Ascending aorta (tissue), 2 donors: Measurements from ENCODE around the gene ENO2. TPM values are rescaled to one million over a fixed set of nuclear protein-coding genes. Genes with fewer than 3 reads are reported as not detected.
"Not testable (repeated sequence)": the region's sequence is repeated elsewhere in the genome, so short reads cannot be mapped to it uniquely, and the experiment has no call there.

Source experiments
- DNase-seq, 2 donors: peaks; one replicate each; pipeline ENCODE4 v3.0.0-alpha.2; 2019; ENCODE audit warnings: low spot score in 2 of 2
- H3K27ac ChIP-seq, 2 donors: fragments of 200-600 bp; sonication (generic); one replicate each; pipeline ENCODE4 v1.5.1; 2016 to 2017; ENCODE audit warnings: mild to moderate bottlenecking in 1 of 2
- H3K27me3 ChIP-seq: fragments of 200-600 bp; sonication (generic); one replicate; pipeline ENCODE4 v1.5.1; 2017
- H3K36me3 ChIP-seq, 2 donors: fragments of 200-600 bp; sonication (generic); one replicate each; pipeline ENCODE4 v1.5.1; 2016
- H3K4me1 ChIP-seq, 2 donors: fragments of 200-600 bp; sonication (generic); one replicate each; pipeline ENCODE4 v1.5.1; 2016 to 2017; ENCODE audit warnings: mild to moderate bottlenecking in 1 of 2
- H3K4me3 ChIP-seq, 2 donors: fragments of 200-600 bp; sonication (generic); one replicate each; pipeline ENCODE4 v1.5.1; 2016 to 2017; ENCODE audit warnings: mild to moderate bottlenecking in 1 of 2
- H3K9me3 ChIP-seq, 2 donors: fragments of 200-600 bp; sonication (generic); one replicate each; pipeline ENCODE4 v1.5.1; 2016
- intact Hi-C: fragments of 100-400 bp; cut with DNase I; formaldehyde crosslinking; loops from one replicate; pipeline ENCODE4 v1.15.1; 2023
- total RNA-seq: library from RNA; depleted of rRNA; stranded (reverse); fragments of >200 nt; gene quantifications from one replicate; pipeline ENCODE4 v1.1.0, GENCODE V29; 2016
- TF ChIP-seq, protein P1 (sequence below), 3 experiments: fragments of 200-600 bp in 2 of 3; fragments of 450-650 bp in 1 of 3; sonication (generic) in 2 of 3; IDR thresholded peaks; one replicate each; pipeline ENCODE4 v1.5.1; 2016 to 2019; ENCODE audit warnings: antibody characterized with exemption in 3 of 3, mild to moderate bottlenecking in 1 of 3, moderate library complexity in 1 of 3

Gene ENO2
- total RNA-seq, 1 donor from 2014 or later = 30.3 TPM

DNA sequence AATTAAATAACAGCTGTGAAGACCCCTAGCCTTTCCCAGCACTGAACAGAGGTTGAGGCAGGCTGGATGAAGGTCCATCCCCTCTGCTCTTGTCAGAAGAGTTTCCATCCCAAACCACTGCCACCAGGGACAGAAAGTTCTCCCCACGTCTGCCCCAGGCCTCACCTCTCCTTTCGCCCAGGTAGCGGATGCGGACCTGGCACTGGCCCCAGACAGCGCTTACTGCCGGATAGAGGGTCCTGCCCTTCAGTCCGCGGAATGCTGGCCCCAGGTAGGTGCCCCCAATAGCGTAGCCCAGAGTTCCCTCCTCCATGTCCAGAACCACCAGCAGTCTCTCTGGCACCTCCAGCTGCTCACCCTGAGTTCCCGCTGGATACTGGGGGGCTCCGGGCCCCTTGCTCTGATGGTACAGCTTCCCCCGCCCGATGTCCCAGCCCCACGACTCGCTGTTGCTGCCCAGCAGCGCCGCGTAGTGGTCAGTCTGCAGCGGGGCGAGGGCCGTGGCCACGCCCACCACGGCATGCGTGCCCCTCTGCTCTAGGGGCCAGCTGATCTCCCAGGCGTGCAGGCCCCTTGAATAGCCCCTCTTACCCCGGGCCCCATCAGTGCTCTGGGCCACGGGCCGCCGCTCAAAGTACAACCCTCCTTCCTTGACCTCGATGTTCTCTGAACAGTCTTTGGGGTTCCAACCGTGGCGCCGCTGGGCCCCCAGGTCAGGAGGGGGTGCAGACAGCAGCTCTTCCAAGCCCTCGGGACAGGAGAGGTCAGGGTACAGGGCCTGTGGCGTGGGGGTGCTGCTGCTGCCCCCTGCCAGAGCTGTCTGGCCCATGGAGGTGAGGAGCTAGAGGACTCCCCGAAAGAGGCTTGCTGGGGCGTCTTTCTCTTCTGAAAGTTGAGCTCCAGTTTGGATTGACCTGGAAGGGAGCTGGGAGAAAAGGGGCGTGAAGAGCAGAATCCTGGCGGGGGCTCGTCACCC lies 42.0 kb upstream of the ENO2 start:
- intact Hi-C loops = loop anchor here (1.0 to 5.0 kb wide), 5 partner anchors 19 to 235 kb away; partner anchors contain the start of genes C1RL, CDCA3, LRRC23 and RNU7-1
- Histone ChIP-seq H3K27me3 (no peaks in the 10 kb centered on the region), H3K9me3 (no peaks in the 10 kb centered on the region), H3K27ac (peak overlapping the region; percentile 85 to 92), H3K4me3 (peak overlapping the region; percentile 82 to 90), H3K36me3 (peaks cover 17 to 19% of the 10 kb centered on the region in 2 donors), H3K4me1 (peaks cover 14 to 30% of the 10 kb centered on the region in 2 donors)
- TF ChIP-seq, protein P1, sequence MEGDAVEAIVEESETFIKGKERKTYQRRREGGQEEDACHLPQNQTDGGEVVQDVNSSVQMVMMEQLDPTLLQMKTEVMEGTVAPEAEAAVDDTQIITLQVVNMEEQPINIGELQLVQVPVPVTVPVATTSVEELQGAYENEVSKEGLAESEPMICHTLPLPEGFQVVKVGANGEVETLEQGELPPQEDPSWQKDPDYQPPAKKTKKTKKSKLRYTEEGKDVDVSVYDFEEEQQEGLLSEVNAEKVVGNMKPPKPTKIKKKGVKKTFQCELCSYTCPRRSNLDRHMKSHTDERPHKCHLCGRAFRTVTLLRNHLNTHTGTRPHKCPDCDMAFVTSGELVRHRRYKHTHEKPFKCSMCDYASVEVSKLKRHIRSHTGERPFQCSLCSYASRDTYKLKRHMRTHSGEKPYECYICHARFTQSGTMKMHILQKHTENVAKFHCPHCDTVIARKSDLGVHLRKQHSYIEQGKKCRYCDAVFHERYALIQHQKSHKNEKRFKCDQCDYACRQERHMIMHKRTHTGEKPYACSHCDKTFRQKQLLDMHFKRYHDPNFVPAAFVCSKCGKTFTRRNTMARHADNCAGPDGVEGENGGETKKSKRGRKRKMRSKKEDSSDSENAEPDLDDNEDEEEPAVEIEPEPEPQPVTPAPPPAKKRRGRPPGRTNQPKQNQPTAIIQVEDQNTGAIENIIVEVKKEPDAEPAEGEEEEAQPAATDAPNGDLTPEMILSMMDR (IDR thresholded peaks at IDR 0.05) = peak; percentile 90 to 98 (median 97)
- peak in 1 of 2 donors; percentile 92 for DNase-seq

DNA sequence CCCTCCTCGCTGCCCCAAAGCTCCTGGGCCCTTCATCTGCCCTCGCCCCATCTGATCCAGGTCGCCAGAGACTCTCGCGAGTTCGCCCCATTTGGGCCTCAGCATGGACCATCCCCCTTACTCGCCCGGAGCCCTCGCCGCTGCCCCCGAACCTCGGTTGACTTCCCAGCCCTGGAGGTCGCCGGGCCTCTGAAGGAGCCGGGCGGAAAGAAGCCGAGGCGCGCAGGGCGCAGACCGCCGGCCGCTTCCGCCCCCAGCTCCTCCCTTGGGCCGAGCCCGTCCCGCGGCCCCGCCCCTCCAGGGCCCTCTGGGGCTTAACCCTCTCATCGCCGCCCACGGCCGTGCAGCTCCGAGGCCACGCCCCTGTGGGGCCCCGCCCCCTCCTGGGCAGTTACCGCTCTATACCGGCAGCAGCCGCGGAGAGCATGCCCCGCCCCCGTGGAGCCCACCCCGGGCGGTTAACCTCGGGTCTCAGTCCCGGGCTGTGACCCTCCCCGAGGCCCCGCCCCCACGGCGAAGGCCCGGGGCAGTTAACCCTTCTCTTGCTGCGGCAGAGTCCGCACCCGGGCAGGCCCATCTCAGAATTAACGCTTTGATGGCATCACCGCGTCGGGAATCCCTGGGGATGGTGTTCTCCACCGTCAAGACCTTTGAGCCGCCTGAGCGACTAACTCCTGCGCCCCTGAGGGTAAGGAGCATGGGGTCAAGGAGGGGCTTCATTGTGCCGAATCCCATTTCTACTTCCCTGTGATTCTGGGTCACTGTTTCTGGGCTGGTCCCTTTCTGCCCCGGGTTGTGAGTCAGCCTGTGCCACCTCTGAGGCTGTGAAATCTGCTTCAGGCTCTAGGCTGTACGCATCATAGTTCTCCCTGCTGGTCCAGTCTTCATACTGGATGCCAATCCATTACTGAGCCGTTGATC lies 41.0 kb upstream of the ENO2 start, which contains the start of gene SPSB2:
TSS of gene SPSB2 (minus strand) at position 210 of the 921 bp plus-strand sequence. CDS start 402 bp downstream, outside the sequence.
- intact Hi-C loops = loop anchor here (1.0 to 5.0 kb wide), 5 partner anchors 18 to 234 kb away; partner anchors contain the start of genes C1RL, CDCA3, LRRC23 and RNU7-1
- Histone ChIP-seq H3K27ac (peak within 1 kb of the TSS; percentile 85 to 92), H3K27me3 (no peaks in the 10 kb centered on the region), H3K4me3 (peak within 1 kb of the TSS; percentile 82 to 90), H3K4me1 (peaks cover 13 to 28% of the 10 kb centered on the region in 2 donors), H3K9me3 (no peaks in the 10 kb centered on the region), H3K36me3 (peaks cover 17 to 19% of the 10 kb centered on the region in 2 donors)
- peak; percentile 85 to 99 for DNase-seq
- TF ChIP-seq, protein P1 (IDR thresholded peaks at IDR 0.05) = no peak

DNA sequence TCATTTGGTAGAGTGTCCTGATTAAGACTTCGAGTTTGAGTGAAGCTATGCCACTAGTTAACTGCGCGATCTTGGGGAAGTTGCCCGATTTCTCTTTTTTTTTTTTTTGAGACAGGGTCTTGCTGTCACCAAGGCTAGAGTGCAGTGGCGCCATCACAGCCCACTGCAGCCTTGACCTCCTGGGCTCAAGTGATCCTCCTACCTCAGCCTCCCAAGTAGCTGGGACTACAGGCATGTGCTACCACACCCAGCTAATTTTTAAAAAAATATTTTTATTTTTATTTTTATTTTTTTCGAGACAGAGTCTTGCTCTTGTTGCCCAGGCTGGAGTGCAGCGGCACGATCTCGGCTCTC lies 40.4 kb upstream of the ENO2 start:
- H3K27me3 ChIP-seq, DNase-seq, H3K9me3 ChIP-seq: not testable (repeated sequence)
- H3K4me3 ChIP-seq = peak overlapping the region; percentile 82 to 90
- H3K27ac ChIP-seq = peak overlapping the region; percentile 85 to 92
- H3K36me3 ChIP-seq = peaks cover 17 to 19% of the 10 kb centered on the region in 2 donors
- intact Hi-C loops = loop anchor here (5.0 kb wide), 1 partner anchor 233 kb away; the partner anchor contains the start of gene C1RL
- H3K4me1 ChIP-seq = peaks cover 10 to 21% of the 10 kb centered on the region in 2 donors

DNA sequence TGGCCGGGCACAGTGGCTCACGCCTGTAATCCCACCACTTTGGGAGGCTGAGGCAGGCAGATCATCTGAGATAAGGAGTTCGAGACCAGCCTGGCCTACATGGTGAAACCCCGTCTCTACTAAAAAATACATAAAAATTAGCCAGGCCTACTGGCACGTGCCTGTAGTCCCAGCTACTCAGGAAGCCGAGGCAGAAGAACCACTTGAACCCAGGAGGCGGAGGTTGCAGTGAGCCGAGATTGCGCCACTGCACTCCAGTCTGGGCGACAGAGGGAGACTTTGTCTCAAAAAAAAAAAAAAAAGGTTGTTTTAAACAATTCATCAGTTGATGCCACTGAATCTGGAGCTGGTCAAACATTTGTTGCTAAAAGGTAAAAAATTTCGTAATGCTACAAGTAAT lies 34.6 kb upstream of the ENO2 start:
- DNase-seq, H3K4me3 ChIP-seq, intact Hi-C loops, H3K27me3 ChIP-seq, H3K27ac ChIP-seq, H3K4me1 ChIP-seq, H3K9me3 ChIP-seq: not testable (repeated sequence)
- peaks cover 9 to 15% of the 10 kb centered on the region in 2 donors for H3K36me3 ChIP-seq

DNA sequence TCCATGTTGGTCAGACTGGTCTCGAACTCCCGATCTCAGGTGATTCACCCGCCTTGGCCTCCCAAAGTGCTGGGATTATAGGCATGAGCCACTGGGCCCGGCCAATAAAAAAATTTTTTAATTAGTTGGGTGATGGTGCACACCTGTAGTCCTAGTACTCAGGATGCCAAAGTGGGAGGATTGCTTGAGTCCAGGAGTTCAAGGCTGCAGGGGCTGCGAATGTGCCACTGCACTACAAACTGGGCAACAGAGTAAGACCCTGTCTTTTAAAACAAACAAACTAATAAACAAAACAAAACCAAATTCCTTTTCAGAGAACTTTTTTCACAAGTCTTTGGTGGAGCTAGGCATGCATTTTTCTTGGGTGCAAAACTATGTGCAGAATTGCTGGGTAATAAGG lies 31.1 kb upstream of the ENO2 start:
- H3K27me3 ChIP-seq = no peaks in the 10 kb centered on the region
- no peak overlapping the region for H3K27ac ChIP-seq
- no peaks in the 10 kb centered on the region for H3K9me3 ChIP-seq
- H3K36me3 ChIP-seq = peaks cover 12 to 18% of the 10 kb centered on the region in 2 donors
- TF ChIP-seq, protein P1 (IDR thresholded peaks at IDR 0.05) = no peak
- DNase-seq = no peak
- intact Hi-C loops = no loop called here
- no peak overlapping the region for H3K4me3 ChIP-seq
- H3K4me1 ChIP-seq = no peaks in the 10 kb centered on the region

DNA sequence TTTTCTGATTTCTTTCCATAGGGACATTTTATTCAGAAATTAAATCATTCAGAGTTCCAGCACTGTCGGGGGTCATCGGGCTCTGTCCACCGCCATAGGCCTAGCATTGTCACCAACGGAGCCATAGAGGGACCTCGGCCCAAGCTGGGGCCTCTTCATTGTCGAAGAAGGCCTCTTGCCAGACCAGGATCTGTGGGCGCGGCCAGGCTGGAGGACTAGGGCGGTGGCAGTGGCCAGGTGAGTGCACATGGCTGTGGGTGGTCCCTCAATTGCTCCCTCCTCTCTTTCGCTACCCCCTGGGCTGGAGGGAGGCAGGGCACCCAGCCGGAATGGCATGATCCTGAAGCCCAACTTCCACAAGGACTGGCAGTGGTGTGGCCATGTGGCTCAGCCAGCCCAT lies 30.7 kb upstream of the ENO2 start:
- H3K4me3 ChIP-seq = no peak overlapping the region
- DNase-seq = no peak
- H3K9me3 ChIP-seq = no peaks in the 10 kb centered on the region
- no peak overlapping the region for H3K27ac ChIP-seq
- H3K27me3 ChIP-seq = no peaks in the 10 kb centered on the region
- TF ChIP-seq, protein P1 (IDR thresholded peaks at IDR 0.05) = no peak
- H3K36me3 ChIP-seq = peaks cover 12 to 19% of the 10 kb centered on the region in 2 donors
- H3K4me1 ChIP-seq = no peaks in the 10 kb centered on the region
- intact Hi-C loops = no loop called here
